ENCODE data around the gene PLB1.
"Not testable (repeated sequence)": the region's sequence is repeated elsewhere in the genome, so short reads cannot be mapped to it uniquely, and the experiment has no call there.

Gene PLB1

GRCh38 chr2:28538134-28538533, 42.3 kb downstream of the PLB1 start:
- no peak for DNase-seq (ENCODE audit: low spot score)

DNA sequence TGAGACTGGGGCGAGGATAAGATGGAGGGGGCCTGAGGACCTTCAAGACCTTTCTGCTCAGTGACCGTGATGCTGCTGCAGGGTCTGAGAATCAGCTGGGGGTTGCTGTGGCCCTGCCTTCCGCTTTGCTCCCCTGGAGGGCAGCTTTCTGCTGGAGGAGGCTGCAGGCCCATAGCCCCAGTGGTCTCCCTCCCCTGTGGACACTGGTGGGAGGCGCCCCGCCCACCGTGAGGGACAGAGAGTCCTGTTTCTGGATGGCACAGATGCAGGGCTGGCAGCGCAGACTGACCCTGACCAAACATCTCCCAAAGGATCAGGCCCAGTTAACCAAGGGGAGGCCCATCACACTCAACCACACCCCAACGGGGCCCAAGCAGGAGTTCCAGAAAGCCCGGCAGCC, 42.8 kb downstream of the PLB1 start:
- no peak for DNase-seq (ENCODE audit: low spot score)

DNA sequence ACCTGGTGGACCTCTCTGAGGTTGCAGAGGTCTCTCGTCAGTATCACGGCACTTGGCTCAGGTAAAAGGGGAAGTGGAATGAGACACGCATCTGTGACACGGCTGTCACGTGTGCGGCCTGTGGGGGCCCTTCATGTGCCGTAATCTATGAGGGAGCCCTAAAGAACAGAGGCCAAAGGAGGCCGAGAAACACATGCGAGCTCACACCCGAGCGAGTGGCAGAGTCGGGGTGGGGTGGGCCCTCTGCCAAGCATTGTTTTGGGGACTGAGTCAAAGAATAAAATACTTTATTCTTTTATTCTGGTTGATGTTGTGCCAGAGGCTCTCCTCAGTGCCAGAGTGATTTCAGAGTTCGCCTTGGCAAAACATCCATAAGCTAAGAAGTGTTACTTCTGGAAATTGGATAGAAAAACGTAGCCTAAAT, 43.3 kb downstream of the PLB1 start:
- DNase-seq (ENCODE audit: low spot score): no peak

DNA sequence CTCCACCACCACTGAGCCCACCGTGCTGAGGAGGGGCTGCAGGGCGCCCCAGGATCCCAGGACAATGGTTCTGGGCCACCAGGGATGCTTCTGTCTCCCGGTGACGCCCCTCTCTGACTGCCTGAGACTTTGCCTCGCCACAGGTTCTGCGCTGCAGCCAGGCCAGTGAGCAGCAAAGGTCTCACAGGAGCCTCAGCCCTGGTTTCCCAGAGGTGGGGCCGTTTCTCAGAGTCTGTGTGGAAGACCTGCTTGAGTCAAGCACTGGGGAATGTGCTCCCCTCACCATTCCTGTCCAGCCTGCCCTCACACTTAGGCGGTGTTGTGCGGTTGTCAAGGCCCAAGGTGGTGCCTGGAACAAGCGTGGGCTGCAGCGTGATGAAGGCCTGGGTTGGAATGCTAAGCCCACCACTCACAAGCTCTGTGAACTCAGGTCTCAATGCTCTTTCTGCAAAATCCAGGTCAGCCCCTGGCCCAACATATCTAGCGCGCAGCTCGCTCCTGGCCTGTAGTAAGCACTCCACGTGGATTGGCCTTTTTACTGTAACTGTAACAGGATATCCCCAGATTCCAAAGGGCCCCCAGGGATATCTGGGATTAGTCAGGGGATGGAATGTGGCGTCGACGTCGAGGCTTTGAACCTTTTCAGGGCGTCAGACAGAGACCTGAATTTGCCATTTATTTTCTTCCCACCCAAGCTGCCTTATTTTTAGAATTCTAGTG, 47.6 kb downstream of the PLB1 start:
- DNase-seq (ENCODE audit: low spot score): no peak

- no peak for DNase-seq (ENCODE audit: low spot score)
These were observed 48.1 kb downstream of the PLB1 start for GRCh38 chr2:28544036-28544346.

DNA sequence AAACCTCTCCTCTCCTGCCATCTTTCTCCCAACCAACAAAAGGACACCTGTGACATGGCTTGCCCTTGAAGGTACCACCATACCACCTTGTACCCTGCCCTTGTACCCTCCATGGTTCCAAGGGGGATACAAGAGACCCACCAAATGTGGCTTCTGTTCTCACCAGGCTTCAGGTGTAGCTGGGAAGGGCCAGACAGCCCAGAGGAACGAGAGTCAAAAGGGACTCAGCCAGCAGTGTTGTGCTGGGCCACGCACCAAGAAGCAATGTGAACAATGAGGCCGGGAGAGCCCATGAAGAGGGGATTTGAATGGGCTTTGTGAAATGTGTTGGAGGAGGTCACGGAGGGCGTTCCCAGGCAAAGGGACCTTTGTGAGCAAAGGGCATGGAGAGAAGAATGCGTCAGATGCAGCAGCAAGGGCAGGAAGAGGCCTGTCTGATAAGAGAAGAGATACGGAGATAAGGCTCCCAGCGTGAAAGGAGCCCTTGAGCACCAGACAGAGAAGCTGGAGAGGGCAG, 48.6 kb downstream of the PLB1 start:
- peak; percentile 76 for DNase-seq (ENCODE audit: low spot score)

GRCh38 chr2:28544922-28545589, 49.2 kb downstream of the PLB1 start:
- DNase-seq (ENCODE audit: low spot score): peak; percentile 93

- DNase-seq (ENCODE audit: low spot score): peak; percentile 76
These were observed 49.8 kb downstream of the PLB1 start for GRCh38 chr2:28545590-28546200.

GRCh38 chr2:28546242-28546641, 50.4 kb downstream of the PLB1 start:
- no peak for DNase-seq (ENCODE audit: low spot score)

DNA sequence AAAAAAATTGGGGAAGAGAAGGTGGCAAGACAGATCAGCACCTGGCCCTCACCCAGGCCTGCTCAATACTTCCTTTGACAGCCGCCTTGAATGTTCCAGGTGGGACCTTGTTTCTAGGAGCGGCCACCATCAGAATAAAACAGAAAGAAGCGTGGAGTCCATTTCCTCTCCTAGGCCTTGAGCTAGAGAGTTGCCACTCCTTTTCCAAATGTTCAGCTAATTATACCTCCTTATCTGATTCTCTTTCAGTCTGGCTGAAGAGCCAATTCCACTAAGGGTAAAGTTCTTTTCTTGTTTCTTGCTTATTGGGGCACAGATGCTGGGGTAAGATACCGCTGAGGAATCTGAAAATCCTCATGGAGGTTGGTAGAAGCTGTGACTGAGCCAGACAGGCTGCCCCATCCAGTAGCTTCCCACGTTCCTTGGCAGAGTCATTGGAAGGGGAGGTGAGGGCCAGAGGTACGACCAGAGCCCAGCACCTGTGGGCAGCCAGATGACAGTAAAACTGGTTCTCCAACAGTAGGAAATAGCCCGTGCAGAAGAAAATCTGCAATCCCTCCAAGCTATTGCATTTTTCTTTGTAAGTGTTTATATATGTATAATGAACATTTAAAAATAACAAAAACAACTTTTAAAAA, 51.5 kb downstream of the PLB1 start:
- DNase-seq (ENCODE audit: low spot score): no peak

DNA sequence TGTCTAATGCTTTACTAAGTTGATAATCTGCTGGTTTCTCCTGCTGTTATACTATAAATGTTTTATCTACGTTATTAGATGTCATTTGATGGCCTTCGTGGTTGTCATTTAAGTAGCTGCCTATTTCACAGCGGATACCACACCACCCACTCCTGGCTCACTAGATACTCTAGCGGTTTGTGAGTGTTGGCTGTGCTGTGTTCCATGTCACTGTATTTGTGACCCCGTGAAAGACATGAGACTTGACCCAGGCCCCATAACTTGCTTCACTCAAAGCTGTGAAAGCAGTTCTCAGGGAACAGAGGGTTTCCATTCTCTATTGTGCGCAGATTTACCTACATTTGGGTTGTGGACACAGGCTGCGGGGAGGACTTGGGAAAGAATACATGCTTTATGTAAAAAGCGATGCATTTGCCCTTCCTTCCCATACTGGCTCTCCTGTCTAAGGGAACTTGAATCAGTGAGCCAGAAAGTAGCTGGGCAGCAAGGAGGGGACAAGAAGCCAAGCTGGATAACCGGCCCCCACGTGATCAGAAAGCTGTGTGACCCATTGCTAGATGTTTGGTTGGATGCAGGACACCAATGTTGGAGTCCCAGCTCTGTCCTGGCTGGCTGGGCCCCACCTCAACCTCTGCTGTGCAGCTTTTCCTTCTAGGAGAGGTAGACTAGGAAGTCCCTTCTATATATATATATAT, 52.2 kb downstream of the PLB1 start:
- no peak for DNase-seq (ENCODE audit: low spot score)

DNA sequence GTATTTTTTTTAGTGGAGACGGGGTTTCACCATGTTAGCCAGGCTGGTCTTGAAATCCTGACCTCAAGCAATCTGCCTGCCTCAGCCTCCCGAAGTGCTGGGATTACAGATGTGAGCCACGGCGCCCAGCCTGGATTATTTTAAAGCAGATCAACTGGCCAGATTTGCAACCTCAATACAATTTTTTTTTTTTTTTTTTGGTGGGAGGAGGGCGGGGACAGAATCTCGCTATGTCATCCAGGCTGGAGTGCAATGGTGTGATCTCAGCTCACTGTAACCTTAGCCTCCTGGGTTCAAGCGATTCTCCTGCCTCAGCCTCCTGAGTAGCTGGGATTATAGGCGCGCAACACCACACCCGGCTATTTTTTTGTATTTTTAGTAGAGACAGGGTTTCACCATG, 54.5 kb downstream of the PLB1 start:
- DNase-seq (ENCODE audit: low spot score): not testable (repeated sequence)

DNA sequence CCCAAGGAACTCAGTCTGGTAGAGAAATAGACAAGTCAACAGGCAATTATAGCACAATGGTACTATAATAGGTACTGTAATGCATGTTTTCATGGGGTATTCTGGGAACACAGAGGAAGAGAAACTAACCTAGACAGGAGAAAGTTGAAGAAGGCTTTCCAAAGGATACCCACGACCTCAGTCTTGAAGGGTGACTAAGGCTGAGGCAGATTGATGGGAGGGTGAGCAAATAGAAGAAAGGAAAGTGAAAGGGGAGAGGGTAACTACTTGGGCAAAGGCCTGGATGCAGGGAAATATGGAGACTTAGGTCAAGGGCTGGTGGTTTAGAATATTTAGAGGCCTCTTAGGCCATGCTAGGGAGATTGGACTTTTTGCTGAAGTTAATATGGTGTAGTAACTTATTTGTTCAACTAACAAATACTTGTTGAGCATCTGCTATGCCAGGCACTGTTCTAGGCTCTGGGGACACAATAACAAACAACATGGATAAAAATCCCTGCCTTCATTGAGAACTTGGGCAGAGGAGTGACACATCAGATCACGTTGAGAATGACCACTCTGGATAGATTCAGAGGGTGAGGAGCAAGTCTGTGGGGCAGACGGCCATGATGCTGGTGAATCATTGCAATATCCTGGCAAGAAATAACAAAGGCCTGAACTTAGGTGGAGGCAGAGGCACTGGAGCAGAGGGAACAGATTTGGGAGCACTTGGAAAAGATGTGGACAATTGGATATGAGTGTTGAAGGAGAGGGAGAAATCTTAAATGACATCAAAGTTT, 56.4 kb downstream of the PLB1 start:
- DNase-seq (ENCODE audit: low spot score): no peak

DNA sequence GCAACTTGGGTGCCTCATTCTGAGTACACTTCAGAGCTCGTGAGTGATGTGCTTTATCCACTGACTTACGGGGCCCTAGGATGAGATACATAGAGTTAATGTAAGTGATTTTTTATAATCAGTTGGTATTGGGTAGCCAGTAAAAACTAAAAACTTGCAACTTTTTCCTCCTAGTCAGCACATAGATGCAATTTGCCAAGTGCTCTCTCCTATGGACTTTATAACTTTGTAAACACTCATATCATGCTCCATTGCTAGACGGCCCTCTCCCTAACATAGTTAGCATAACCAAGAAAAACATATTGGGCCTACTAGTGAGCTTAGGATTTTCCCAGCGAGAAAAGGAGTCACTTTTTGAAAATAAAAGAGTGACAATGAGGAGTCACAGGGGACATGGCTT, 60.4 kb downstream of the PLB1 start:
- DNase-seq (ENCODE audit: low spot score): no peak

GRCh38 chr2:28557389-28558131, 61.7 kb downstream of the PLB1 start:
- DNase-seq (ENCODE audit: low spot score): no peak

DNA sequence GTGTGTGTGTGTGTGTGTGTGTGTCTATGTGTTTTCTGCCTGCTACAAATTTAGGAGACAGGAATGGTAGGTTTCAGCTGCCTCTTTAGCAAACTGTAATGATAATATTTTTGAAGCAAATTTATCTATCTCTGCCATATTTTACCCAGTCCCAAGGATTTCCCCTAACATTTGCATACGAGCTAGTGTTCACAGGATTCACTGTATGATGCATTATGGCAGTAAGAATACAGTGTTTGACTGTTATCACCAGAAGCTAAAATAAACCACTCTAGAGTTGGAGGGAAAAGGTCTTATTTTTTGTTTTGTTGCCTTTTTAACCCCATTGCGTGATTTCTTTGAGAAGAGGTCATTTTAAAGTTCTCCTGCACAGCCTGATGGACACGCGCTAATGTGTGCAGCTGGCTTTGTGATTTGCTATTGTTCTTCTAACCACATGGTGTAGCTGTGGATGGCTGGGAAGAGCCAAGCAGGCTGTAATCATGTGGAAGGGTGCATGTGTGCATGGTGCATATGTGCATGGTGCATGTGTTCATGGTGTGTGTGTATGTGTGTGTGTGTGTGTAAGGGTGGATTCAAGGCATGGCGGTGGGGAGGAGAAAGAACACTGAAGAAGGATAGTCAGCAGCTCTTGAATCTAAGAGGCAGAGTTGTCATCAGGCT, 62.4 kb downstream of the PLB1 start:
- DNase-seq (ENCODE audit: low spot score): no peak

DNA sequence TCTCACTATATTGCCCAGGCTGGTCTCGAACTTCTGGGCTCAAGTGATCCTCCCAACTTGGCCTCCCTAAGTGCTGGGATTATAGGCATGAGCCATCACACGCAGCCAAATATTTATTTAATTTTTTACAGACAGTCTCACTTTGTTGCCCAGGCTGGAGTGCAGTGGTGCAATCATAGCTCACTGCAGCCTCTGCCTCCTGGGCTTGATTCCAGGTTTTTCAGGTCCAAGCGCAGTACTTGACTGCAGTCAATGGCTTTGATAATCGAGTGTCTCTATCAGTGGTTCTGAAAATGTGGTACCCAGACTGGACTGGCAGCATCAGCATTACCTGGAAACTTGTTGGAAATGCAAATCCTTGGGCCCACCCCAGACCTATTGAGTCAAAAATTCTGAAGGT, 63.1 kb downstream of the PLB1 start:
- no peak for DNase-seq (ENCODE audit: low spot score)

DNA sequence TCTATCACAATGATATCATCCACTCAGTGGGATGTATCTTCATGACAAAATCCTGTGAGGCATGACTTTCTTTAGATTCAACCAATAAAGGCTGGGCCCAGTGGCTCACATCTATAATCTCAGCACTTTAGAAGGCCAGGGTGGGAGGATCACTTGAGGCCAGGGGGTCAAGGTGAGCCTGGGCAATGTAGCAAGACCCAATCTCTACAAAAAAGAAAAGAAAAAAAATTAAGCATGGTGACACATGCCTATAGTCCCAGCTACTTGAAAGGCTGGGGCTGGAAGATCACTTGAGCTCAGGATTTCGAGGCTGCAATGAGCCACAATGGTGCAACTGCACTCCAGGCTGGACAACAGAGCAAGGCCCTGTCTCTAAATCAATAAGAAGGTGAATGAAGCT, 68.0 kb downstream of the PLB1 start:
- no peak for DNase-seq (ENCODE audit: low spot score)

DNA sequence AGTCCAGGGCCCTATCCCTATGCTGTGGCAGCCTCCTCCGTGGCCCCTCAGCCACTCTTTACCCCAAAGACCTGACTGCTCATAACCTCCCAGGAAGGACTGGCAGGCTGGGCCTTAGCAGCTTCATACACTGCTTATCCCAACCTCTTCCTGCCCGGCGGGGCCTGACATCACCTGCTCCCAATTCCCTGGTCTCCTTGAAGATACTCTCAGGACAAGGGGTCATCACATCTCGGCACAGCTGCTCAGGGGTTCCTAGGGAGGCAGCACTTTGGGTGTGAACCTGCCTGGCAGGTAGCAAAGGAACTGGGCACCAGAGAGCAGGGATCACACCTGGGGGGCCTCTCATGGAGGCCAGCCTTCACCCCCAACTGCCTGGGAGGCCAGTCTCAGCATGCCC, 68.5 kb downstream of the PLB1 start:
- no peak for DNase-seq (ENCODE audit: low spot score)

DNA sequence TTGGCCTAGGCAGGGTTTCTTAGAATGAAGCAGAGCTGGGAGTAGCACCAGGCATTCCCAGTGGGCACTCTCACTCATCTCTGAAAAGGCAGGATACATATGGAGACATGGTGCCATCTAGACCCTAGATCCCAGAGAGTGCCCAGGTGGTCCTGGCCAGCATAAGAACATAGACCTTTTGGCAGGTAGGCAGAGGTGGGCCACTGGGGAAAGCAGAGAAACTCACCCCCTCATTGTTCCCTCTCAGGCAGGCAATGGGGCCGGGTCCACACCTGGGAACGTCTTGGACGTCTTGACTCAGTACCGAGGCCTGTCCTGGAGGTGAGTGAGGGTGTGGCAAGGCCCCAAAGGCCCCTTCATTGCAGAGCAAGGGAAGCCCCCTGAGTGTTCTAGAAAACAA, 69.2 kb downstream of the PLB1 start:
- DNase-seq (ENCODE audit: low spot score): no peak
